Measurements from ENCODE around the gene RHOF. TPM values are rescaled to one million over a fixed set of nuclear protein-coding genes. Genes with fewer than 3 reads are reported as not detected.

The RHOF gene
- total and polyA plus RNA-seq, 2 of the 8 experiments (the other 6 are each of a cell fraction or from before 2014, with no cell fraction given), result 23.8 to 31.9 TPM

DNA sequence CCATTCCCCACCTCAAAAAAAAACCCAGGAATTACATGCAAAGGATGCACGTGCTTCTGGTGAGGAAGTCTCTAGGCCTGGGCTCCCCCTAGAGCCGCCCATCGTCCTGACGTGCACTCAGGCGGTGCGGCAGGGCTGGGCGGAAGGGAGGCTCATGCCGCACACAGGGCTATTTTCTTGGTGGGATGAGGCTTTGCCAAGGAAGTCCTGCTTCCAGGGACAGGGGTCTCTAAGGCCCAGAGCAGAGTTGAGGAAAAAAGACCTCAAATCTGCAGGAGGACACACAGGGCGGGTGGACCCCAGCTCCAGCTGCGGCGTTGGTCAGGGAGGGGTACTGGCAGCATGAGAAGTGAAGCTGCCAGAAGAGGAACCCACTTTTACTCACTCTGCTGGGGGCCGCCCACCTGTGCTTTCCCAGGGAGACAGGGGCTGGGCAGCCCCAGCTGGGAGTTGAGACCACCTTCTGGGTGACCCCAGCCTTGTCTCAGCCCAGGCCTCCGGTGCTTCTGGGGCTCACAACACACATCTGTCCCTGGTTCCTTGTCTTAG lies 4.2 kb downstream of the RHOF start:
- no peaks in the 10 kb centered on the region for H3K36me3 ChIP-seq (ENCODE audit: control insufficient read depth in 2 of 4, insufficient read depth in 4 of 4, low read length in 3 of 4)
- CTCF ChIA-PET (ENCODE audit: partially characterized antibody), result interaction anchor here (0.7 to 18.2 kb wide), 10 partner anchors 10 to 346 kb away, joined by 3 to 335 read pairs (median 4); no protein-coding TSS in a partner anchor
- no peak overlapping the region for H2AK5ac ChIP-seq (ENCODE audit: low read depth, low read length)
- no peak overlapping the region for H3K14ac ChIP-seq (ENCODE audit: insufficient read length)
- no peak overlapping the region for H3K4me2 ChIP-seq (ENCODE audit: insufficient read depth in 1 of 2, low read depth in 2 of 2, low read length in 2 of 2)
- 89% methylated on average over 12 of the region's 13 CpGs; no CpG with 5 or more reads in 1 of the 2 experiments for WGBS, 2 experiments (ENCODE audit: extremely low coverage in 1 of 2, insufficient coverage in 1 of 2, insufficient read length in 1 of 2, insufficient replicate concordance in 2 of 2, low coverage in 1 of 2, low lambda C conversion rate in 2 of 2, missing lambda C conversion rate in 1 of 2)
- H3K9ac ChIP-seq (replicated peaks in 1 of 4; ENCODE audit: extremely low read depth in 1 of 4, low read depth in 3 of 4, low read length in 3 of 4), result no peak overlapping the region; a peak in 1 of 7 replicates
- H4K20me1 ChIP-seq (replicated peaks in 1 of 2; ENCODE audit: control insufficient read depth in 1 of 2, insufficient read depth in 2 of 2, low read length in 2 of 2), result peaks cover 14 to 17% of the 10 kb centered on the region in 2 experiments
- FAIRE-seq, result no peak
- no peaks in the 10 kb centered on the region for H3K79me2 ChIP-seq (ENCODE audit: control insufficient read depth in 1 of 2, insufficient read depth in 2 of 2, low read length in 2 of 2)
- H3K4me3 ChIP-seq (ENCODE audit: extremely low read depth in 1 of 4, insufficient read depth in 2 of 4, low read depth in 3 of 4, low read length in 4 of 4), result no peak overlapping the region
- H3K4ac ChIP-seq (replicated peaks; ENCODE audit: insufficient read length, low read depth, low read length), result no peak overlapping the region
- no peak overlapping the region for H3K27ac ChIP-seq (ENCODE audit: low read depth, low read length)
- peaks cover 6% of the 10 kb centered on the region; the same call in 1 of the 2 replicates for H3K23me2 ChIP-seq (ENCODE audit: low read depth, low read length)
- H3K4me1 ChIP-seq (replicated peaks in 1 of 4; ENCODE audit: control insufficient read depth in 3 of 4, insufficient read depth in 4 of 4, low read length in 3 of 4), result peaks cover 0 to 14% (median 8%) of the 10 kb centered on the region in 4 experiments; a peak in 4 of 7 replicates
- no peak overlapping the region for H4K8ac ChIP-seq (ENCODE audit: extremely low read depth, insufficient read depth, low read length)
- H2BK20ac ChIP-seq (ENCODE audit: low read length), result no peak overlapping the region
- H3K27me3 ChIP-seq (replicated peaks in 1 of 4; ENCODE audit: control insufficient read depth in 3 of 4, extremely low read depth in 1 of 4, insufficient read depth in 3 of 4, low read length in 3 of 4), result peaks cover 0 to 5% (median 1%) of the 10 kb centered on the region in 4 experiments; a peak in 2 of 7 replicates
- H2BK12ac ChIP-seq (ENCODE audit: low read depth, low read length), result no peak overlapping the region
- H4K91ac ChIP-seq (replicated peaks; ENCODE audit: insufficient read length, low read length), result no peak overlapping the region
- no peak for DNase-seq (ENCODE audit: low read depth in 1 of 2, low spot score in 2 of 2)
- H3K9me3 ChIP-seq (ENCODE audit: insufficient read depth in 2 of 2, low read depth in 1 of 2, low read length in 1 of 2), result no peaks in the 10 kb centered on the region
- POLR2A ChIA-PET (ENCODE audit: partially characterized antibody), result interaction anchor here (27.9 to 34.9 kb wide), 2 partner anchors 2 to 11 kb away, joined by 958 read pairs; partner anchors contain the start of genes RHOF and SETD1B
- no peak overlapping the region for H3K56ac ChIP-seq (replicated peaks; ENCODE audit: insufficient read length, low read depth, low read length)
- H2AFZ ChIP-seq (ENCODE audit: low read length), result no peak overlapping the region
- no peak overlapping the region for H4K5ac ChIP-seq (ENCODE audit: insufficient read length, low read depth, low read length)
- H2BK120ac ChIP-seq (replicated peaks; ENCODE audit: low read depth, low read length), result no peak overlapping the region
- H3K23ac ChIP-seq (ENCODE audit: insufficient read length), result no peak overlapping the region
- H2BK15ac ChIP-seq (ENCODE audit: low read length), result no peak overlapping the region
- H2BK5ac ChIP-seq (ENCODE audit: low read depth, low read length), result no peak overlapping the region
- no peak overlapping the region for H3K18ac ChIP-seq (ENCODE audit: extremely low read depth, low read length)
- H3K79me1 ChIP-seq (ENCODE audit: low read depth, low read length), result 0 out of 2 replicates have a peak, but pooled peaks cover 4% of the 10 kb centered on the region
- TF ChIP-seq CHD2 (IDR thresholded peaks at IDR 0.05; ENCODE audit: low read length) (no peak), SIX5 (IDR thresholded peaks at IDR 0.05; ENCODE audit: low read depth, low read length) (no peak), E2F6 (IDR thresholded peaks at IDR 0.05) (no peak), ASH2L (IDR thresholded peaks at IDR 0.05; ENCODE audit: low read length) (no peak), JUND (IDR thresholded peaks at IDR 0.05; ENCODE audit: low read length) (no peak), KDM4A (IDR thresholded peaks at IDR 0.05; ENCODE audit: low read depth, low read length, severe bottlenecking) (no peak), CREB1 (IDR thresholded peaks at IDR 0.05) (no peak), RAD21 (IDR thresholded peaks at IDR 0.05 in 1 of 2, conservative IDR thresholded peaks at IDR 0.05 in 1 of 2; ENCODE audit: low read depth in 2 of 2, low read length in 2 of 2) (no peak; a peak in 1 of 4 replicates), RNF2 (IDR thresholded peaks at IDR 0.05; ENCODE audit: borderline replicate concordance, low read depth, low read length, missing control alignments, poor library complexity, severe bottlenecking) (no peak)
- TF ChIP-seq, protein P1, sequence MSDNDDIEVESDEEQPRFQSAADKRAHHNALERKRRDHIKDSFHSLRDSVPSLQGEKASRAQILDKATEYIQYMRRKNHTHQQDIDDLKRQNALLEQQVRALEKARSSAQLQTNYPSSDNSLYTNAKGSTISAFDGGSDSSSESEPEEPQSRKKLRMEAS (IDR thresholded peaks at IDR 0.05), result no peak
- TF ChIP-seq, protein P2, sequence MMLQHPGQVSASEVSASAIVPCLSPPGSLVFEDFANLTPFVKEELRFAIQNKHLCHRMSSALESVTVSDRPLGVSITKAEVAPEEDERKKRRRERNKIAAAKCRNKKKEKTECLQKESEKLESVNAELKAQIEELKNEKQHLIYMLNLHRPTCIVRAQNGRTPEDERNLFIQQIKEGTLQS (IDR thresholded peaks at IDR 0.05; ENCODE audit: insufficient read depth, low read depth, low read length), result no peak
